SK-N-SH (cell line): ENCODE results near the gene NPC2. TPM values are rescaled to one million over a fixed set of nuclear protein-coding genes. Genes with fewer than 3 reads are reported as not detected.

ENCODE experiments used
- CTCF ChIA-PET: fragments of 300-600, 350-600 bp; formaldehyde crosslinking; extraction: SDS; loops from one replicate; lab custom pipeline; 2021; lab: Yijun Ruan, JAX
- POLR2A ChIA-PET: fragments of 350-600 bp; sonication (Branson Sonifier 250); formaldehyde crosslinking; extraction: SDS; loops from one replicate; lab custom pipeline; 2020; ENCODE audit warnings: antibody characterized with exemption, inconsistent platforms; lab: Yijun Ruan, JAX
- DNase-seq: peaks from one replicate; pipeline ENCODE4 v3.0.0; 2012
- H2AFZ ChIP-seq: fragments of 200-600 bp; sonication (generic); 2 replicates; pipeline ENCODE4 v1.8.1; 2016; ENCODE audit warnings: antibody characterized with exemption, mild to moderate bottlenecking, low read depth
- H3F3A ChIP-seq: fragments of 200-600 bp; sonication (generic); replicated peaks from 2 replicates; pipeline ENCODE3; 2016; ENCODE audit warnings: antibody characterized with exemption, mild to moderate bottlenecking; ENCODE audit not compliant: insufficient read depth
- H3K27ac ChIP-seq, 2 experiments: fragments of 200-500 bp in 1 of 2; fragments of 200-600 bp in 1 of 2; sonication (Bioruptor generic) in 1 of 2; sonication (generic), shearing (Covaris generic) in 1 of 2; 2 replicates each; pipeline versions ENCODE4 v1.5.1 to v1.6.1; 2014 to 2016; ENCODE audit warnings: low read depth in 2 of 2, inconsistent platforms in 1 of 2, low read length in 1 of 2, mild to moderate bottlenecking in 1 of 2, mixed read lengths in 1 of 2
- H3K27me3 ChIP-seq: fragments of 200-600 bp; sonication (generic), shearing (Covaris generic); 2 replicates; pipeline ENCODE4 v1.6.1; 2016; ENCODE audit warnings: mixed run types; ENCODE audit not compliant: insufficient read depth
- H3K36me3 ChIP-seq, 2 experiments: fragments of 200-500 bp in 1 of 2; fragments of 200-600 bp in 1 of 2; sonication (Bioruptor generic) in 1 of 2; sonication (generic) in 1 of 2; replicated peaks in 1 of 2; 2 replicates each; pipeline versions ENCODE3 to v1.5.1; 2014 to 2016; ENCODE audit warnings: low read length in 1 of 2, mild to moderate bottlenecking in 1 of 2; ENCODE audit not compliant: insufficient read depth in 2 of 2, control insufficient read depth in 1 of 2
- H3K4me1 ChIP-seq, 2 experiments: fragments of 200-500 bp in 1 of 2; fragments of 200-600 bp in 1 of 2; sonication (Bioruptor generic) in 1 of 2; sonication (generic), shearing (Covaris generic) in 1 of 2; 2 replicates each; pipeline versions ENCODE4 v1.5.1 to v1.6.1; 2014 to 2016; ENCODE audit warnings: low read depth in 1 of 2, low read length in 1 of 2, mixed run types in 1 of 2; ENCODE audit not compliant: insufficient read depth in 2 of 2, control insufficient read depth in 1 of 2
- H3K4me2 ChIP-seq: fragments of 200-600 bp; sonication (generic), shearing (Covaris generic); 2 replicates; pipeline ENCODE4 v1.6.1; 2017; ENCODE audit warnings: mixed run types
- H3K4me3 ChIP-seq, 2 experiments: fragments of 200-500 bp in 1 of 2; fragments of 200-600 bp in 1 of 2; sonication (Bioruptor generic) in 1 of 2; sonication (generic), shearing (Covaris generic) in 1 of 2; 2 replicates each; pipeline versions ENCODE4 v1.5.1 to v1.8.1; 2014 to 2016; ENCODE audit warnings: low read depth in 2 of 2, inconsistent platforms in 1 of 2, low read length in 1 of 2, mild to moderate bottlenecking in 1 of 2, mixed read lengths in 1 of 2, moderate library complexity in 1 of 2
- H3K79me2 ChIP-seq: fragments of 200-600 bp; sonication (generic); 2 replicates; pipeline ENCODE4 v1.8.1; 2017; ENCODE audit warnings: mild to moderate bottlenecking; ENCODE audit not compliant: insufficient read depth
- H3K9ac ChIP-seq: fragments of 200-600 bp; sonication (generic); 2 replicates; pipeline ENCODE4 v1.6.1; 2017; ENCODE audit warnings: mixed run types
- H3K9me2 ChIP-seq: fragments of 200-600 bp; sonication (generic); 2 replicates; pipeline ENCODE4 v1.6.1; 2017; ENCODE audit warnings: mixed run types
- H3K9me3 ChIP-seq: fragments of 200-600 bp; sonication (generic); 2 replicates; pipeline ENCODE4 v1.6.1; 2017; ENCODE audit warnings: mixed run types, mild to moderate bottlenecking, moderate library complexity
- H4K20me1 ChIP-seq: fragments of 200-600 bp; sonication (generic); 2 replicates; pipeline ENCODE4 v1.6.1; 2017; ENCODE audit warnings: mild to moderate bottlenecking, mixed run types; ENCODE audit not compliant: insufficient read depth
- CHD2 ChIP-seq: fragments of 150-350 bp; IDR thresholded peaks from 2 replicates; pipeline ENCODE4 v1.6.1; 2018; ENCODE audit warnings: low read length; ENCODE audit not compliant: partially characterized antibody
- GATA2 ChIP-seq: sonication (generic); formaldehyde crosslinking; IDR thresholded peaks from 2 replicates; pipeline ENCODE4 v1.5.0; 2020; ENCODE audit warnings: mild to moderate bottlenecking, missing genetic modification reagents
- MEF2A ChIP-seq: IDR thresholded peaks from 2 replicates; pipeline ENCODE4 v1.4.0; 2012; ENCODE audit warnings: low read depth, borderline replicate concordance
- MXI1 ChIP-seq: IDR thresholded peaks from 2 replicates; pipeline ENCODE4 v1.6.1; 2012; ENCODE audit warnings: mild to moderate bottlenecking, low read depth, low read length, improper control_type of control experiment
- NFIC ChIP-seq: IDR thresholded peaks from 2 replicates; pipeline ENCODE4 v1.4.0; 2012; ENCODE audit warnings: borderline replicate concordance
- POLR2AphosphoS5 ChIP-seq: IDR thresholded peaks from 2 replicates; pipeline ENCODE4 v1.6.1; 2012; ENCODE audit warnings: low read depth, low read length
- RCOR1 ChIP-seq: fragments of 150-350 bp; IDR thresholded peaks from 2 replicates; pipeline ENCODE4 v1.6.1; 2017; ENCODE audit warnings: antibody characterized with exemption, low read length
- RXRA ChIP-seq: IDR thresholded peaks from 2 replicates; pipeline ENCODE4 v1.4.0; 2012; ENCODE audit warnings: low read depth, mild to moderate bottlenecking, borderline replicate concordance
- TAF1 ChIP-seq: IDR thresholded peaks from 2 replicates; pipeline ENCODE4 v1.6.1; 2012; ENCODE audit warnings: low read depth, mild to moderate bottlenecking, low read length, moderate library complexity, borderline replicate concordance
- TCF12 ChIP-seq: IDR thresholded peaks from 2 replicates; pipeline ENCODE4 v1.4.0; 2012
- YY1 ChIP-seq: IDR thresholded peaks from 2 replicates; pipeline ENCODE4 v1.4.0; 2012; ENCODE audit warnings: low read depth, mild to moderate bottlenecking
- ZBTB33 ChIP-seq: IDR thresholded peaks from 2 replicates; pipeline ENCODE4 v1.4.0; 2012; ENCODE audit warnings: low read depth, borderline replicate concordance
- WGBS: methylation state at CpG from one replicate; pipeline ENCODE4 v1.1.6; 2017; ENCODE audit warnings: low lambda C conversion rate; 5-methylcytosine and 5-hydroxymethylcytosine counted together
- polyA plus RNA-seq, 3 experiments: library from polyadenylated mRNA; depleted of rRNA; stranded (reverse); fragments of >200 nt; gene quantifications; 2 replicates each; pipeline ENCODE4 v1.2.3, GENCODE V29; 2012
- TF ChIP-seq, protein P1 (sequence below): IDR thresholded peaks from 2 replicates; pipeline ENCODE4 v1.4.0; 2012; ENCODE audit warnings: low read depth
- TF ChIP-seq, protein P2 (sequence below): fragments of 200-600 bp; sonication (generic); IDR thresholded peaks from 2 replicates; pipeline ENCODE4 v1.6.1; 2017; ENCODE audit warnings: antibody characterized with exemption, mild to moderate bottlenecking, moderate library complexity
- TF ChIP-seq, protein P3 (sequence below): fragments of 150-350 bp; IDR thresholded peaks from 2 replicates; pipeline ENCODE4 v1.6.1; 2017; ENCODE audit warnings: antibody characterized with exemption, low read length, low read depth, borderline replicate concordance

NPC2 gene
- 340 and 522 TPM in 2 replicates for polyA plus RNA-seq (2012; rRNA removed)
- 249 and 380 TPM in 2 replicates for polyA plus RNA-seq (2012; cell fraction: cytosol; rRNA removed)
- polyA plus RNA-seq (2012; cell fraction: nucleus; rRNA removed), result 160 and 242 TPM in 2 replicates

DNA sequence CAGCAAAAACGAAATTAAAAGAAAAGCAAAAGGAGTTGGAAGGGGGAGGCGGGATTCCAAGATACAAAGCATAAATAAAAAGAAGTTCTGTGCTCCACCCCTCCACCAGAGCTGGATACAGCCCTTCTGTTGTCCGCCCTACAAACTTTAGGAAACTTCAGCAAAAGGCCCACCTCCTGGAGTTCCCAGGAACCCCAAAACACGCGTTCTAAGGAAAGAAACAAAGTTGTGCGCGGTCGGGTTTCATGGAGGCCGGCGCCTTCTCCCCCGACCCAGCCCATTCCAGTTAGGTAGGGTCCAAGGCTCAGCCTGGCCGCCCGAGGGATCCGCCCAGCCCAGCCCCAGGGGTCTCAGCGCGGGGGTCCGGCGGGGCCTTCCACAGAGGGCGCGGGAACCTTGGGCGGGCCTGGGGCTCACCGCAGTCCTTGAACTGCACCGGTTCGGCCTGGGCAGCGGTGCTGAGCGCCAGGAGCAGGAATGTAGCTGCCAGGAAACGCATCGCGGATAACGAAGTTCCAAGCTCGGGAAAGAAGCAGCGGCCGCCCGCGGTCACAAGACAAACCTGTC is at the start of gene NPC2:
Gene NPC2 (minus strand): TSS at position 530 of the 567 bp plus-strand sequence. CDS start 31 bp downstream, at position 499.
- Histone ChIP-seq H3K27ac (peak within 1 kb of the TSS; percentile 56 to 80), H2AFZ (peak within 1 kb of the TSS; percentile 92), H3K4me3 (peak within 1 kb of the TSS; percentile 87 to 91), H3K9me3 (no peaks in the 10 kb centered on the region), H3K79me2 (peaks cover 46% of the 10 kb centered on the region), H3F3A (peaks cover 51% of the 10 kb centered on the region), H3K4me1 (peaks cover 13 to 20% of the 10 kb centered on the region in 2 experiments; a peak in 3 of 4 replicates), H3K27me3 (no peaks in the 10 kb centered on the region), H3K4me2 (peak within 1 kb of the TSS; percentile 96), H3K36me3 (peaks cover 3 to 9% of the 10 kb centered on the region in 2 experiments), H3K9me2 (no peaks in the 10 kb centered on the region), H4K20me1 (no peaks in the 10 kb centered on the region), H3K9ac (peak within 1 kb of the TSS; percentile 76)
- TF ChIP-seq MEF2A (no peak), YY1 (no peak), GATA2 (no peak), MXI1 (peak; percentile 81; the same call in 1 of the 2 replicates), ZBTB33 (no peak), TAF1 (peak; percentile 71), RCOR1 (no peak), POLR2AphosphoS5 (peak; percentile 13; the same call in 1 of the 2 replicates), RXRA (no peak), TCF12 (no peak), NFIC (no peak), CHD2 (no peak)
- TF ChIP-seq, protein P1, sequence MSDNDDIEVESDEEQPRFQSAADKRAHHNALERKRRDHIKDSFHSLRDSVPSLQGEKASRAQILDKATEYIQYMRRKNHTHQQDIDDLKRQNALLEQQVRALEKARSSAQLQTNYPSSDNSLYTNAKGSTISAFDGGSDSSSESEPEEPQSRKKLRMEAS, result no peak
- TF ChIP-seq, protein P2, sequence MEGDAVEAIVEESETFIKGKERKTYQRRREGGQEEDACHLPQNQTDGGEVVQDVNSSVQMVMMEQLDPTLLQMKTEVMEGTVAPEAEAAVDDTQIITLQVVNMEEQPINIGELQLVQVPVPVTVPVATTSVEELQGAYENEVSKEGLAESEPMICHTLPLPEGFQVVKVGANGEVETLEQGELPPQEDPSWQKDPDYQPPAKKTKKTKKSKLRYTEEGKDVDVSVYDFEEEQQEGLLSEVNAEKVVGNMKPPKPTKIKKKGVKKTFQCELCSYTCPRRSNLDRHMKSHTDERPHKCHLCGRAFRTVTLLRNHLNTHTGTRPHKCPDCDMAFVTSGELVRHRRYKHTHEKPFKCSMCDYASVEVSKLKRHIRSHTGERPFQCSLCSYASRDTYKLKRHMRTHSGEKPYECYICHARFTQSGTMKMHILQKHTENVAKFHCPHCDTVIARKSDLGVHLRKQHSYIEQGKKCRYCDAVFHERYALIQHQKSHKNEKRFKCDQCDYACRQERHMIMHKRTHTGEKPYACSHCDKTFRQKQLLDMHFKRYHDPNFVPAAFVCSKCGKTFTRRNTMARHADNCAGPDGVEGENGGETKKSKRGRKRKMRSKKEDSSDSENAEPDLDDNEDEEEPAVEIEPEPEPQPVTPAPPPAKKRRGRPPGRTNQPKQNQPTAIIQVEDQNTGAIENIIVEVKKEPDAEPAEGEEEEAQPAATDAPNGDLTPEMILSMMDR, result no peak
- TF ChIP-seq, protein P3, sequence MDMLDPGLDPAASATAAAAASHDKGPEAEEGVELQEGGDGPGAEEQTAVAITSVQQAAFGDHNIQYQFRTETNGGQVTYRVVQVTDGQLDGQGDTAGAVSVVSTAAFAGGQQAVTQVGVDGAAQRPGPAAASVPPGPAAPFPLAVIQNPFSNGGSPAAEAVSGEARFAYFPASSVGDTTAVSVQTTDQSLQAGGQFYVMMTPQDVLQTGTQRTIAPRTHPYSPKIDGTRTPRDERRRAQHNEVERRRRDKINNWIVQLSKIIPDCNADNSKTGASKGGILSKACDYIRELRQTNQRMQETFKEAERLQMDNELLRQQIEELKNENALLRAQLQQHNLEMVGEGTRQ, result no peak
- WGBS, result 8% methylated on average over 11 of the region's 35 CpGs
- ChIA-PET POLR2A (interaction anchor here (0.6 to 1.1 kb wide), 3 partner anchors 66 to 233 kb away, joined by 3 read pairs; no protein-coding TSS in a partner anchor), CTCF (interaction anchor here (0.7 to 11.1 kb wide), 6 partner anchors 10 to 189 kb away, joined by 3 to 126 read pairs (median 3); partner anchors contain the start of gene LTBP2)
- no peak for DNase-seq
